Measurements from ENCODE around the gene PHLDA2. TPM values are rescaled to one million over a fixed set of nuclear protein-coding genes. Genes with fewer than 3 reads are reported as not detected.

The PHLDA2 gene
- total and polyA plus RNA-seq, 4 donors, result 0.60 to 49.2 (median 23.0) TPM

DNA sequence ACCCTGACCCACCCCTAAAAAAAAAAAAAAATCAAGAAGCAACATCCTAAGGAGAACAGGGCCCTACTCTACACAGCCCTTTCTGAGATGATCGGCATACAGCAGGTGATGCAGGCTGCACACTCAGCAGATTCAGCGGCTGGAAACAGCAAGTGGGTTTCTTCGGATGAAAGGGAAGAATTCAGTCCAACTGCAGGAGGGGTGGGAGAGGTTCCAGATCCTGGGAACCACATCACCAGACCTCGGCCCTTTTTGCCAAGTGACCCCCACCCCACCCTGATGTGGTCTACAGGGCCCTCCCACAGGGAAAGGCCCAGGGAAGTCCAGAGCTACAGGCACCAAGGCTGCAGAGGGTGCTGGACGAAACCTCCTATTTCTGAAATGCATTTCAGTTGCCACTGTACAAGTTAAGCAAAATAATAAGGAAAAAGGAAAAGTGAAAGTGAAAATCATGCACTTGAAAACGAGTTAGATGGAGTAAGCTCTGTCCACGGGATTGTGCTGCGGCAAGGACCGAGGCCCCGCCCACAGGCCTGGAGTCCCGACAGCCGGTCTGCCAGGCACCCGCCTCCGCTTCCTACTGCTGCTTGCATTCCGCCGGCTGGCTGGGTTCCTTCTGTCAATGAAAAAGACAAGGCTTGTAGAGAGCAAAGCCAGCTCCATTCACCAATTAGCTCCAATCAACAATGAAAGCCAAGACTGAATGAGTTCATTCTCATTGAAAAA, 16.0 kb upstream of the PHLDA2 start:
- no peak overlapping the region for H3K4me3 ChIP-seq
- H3K27ac ChIP-seq (ENCODE audit: low read depth in 1 of 2, low read length in 1 of 2), result peak overlapping the region in 1 of 2 donors; percentile 57
- no peaks in the 10 kb centered on the region for H3K27me3 ChIP-seq (ENCODE audit: control insufficient read depth in 3 of 3, insufficient read depth in 3 of 3, low read length in 2 of 3)
- H3K4me1 ChIP-seq (ENCODE audit: control insufficient read depth in 5 of 5, insufficient read depth in 5 of 5, low read length in 5 of 5), result peaks cover 0 to 20% (median 7%) of the 10 kb centered on the region in 5 donors
- ATAC-seq (ENCODE audit: insufficient read depth, low FRiP score) (peak; percentile 89), DNase-seq (peak; percentile 92 to 95 (median 92))
- no peak overlapping the region for H3K9ac ChIP-seq (ENCODE audit: insufficient read depth in 1 of 2, low read length in 2 of 2)
- 18 to 22% methylated on average over 16 of the region's 16 CpGs for WGBS, 2 donors
- no peaks in the 10 kb centered on the region for H3K9me3 ChIP-seq (ENCODE audit: control insufficient read depth in 4 of 4, insufficient read depth in 3 of 4, low read length in 3 of 4)
- peaks cover 4 to 29% (median 10%) of the 10 kb centered on the region in 4 donors for H3K36me3 ChIP-seq (ENCODE audit: control insufficient read depth in 4 of 4, insufficient read depth in 4 of 4, low read length in 4 of 4)
- no peak for TF ChIP-seq CTCF (IDR thresholded peaks at IDR 0.05; ENCODE audit: control extremely low read depth, extremely low read depth)

DNA sequence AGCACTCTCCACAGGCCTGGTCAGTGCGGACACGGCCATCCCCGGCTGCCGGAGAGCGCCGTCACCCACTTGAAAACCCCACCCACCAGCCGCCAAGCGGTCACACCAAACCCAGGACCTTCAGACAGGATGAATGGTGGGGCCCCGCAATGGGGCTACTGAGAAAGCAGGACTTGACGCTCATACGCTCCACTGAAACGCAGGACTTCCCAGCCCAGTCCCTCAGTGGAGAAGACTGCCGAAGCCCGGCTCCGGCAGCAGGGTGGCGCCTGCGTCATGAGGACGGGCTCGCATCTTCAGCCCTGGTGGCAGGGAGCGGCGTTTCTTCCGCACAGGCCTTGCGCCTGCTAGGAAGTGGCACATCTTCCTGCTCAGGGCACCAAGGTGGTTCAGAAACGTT, 15.3 kb upstream of the PHLDA2 start:
- WGBS, 2 donors, result 85 to 91% methylated on average over 24 of the region's 24 CpGs
- ATAC-seq (ENCODE audit: insufficient read depth, low FRiP score), result no peak
- H3K9me3 ChIP-seq (ENCODE audit: control insufficient read depth in 4 of 4, insufficient read depth in 3 of 4, low read length in 3 of 4), result no peaks in the 10 kb centered on the region
- DNase-seq, result no peak
- no peaks in the 10 kb centered on the region for H3K27me3 ChIP-seq (ENCODE audit: control insufficient read depth in 3 of 3, insufficient read depth in 3 of 3, low read length in 2 of 3)
- H3K4me1 ChIP-seq (ENCODE audit: control insufficient read depth in 5 of 5, insufficient read depth in 5 of 5, low read length in 5 of 5), result peaks cover 0 to 20% (median 7%) of the 10 kb centered on the region in 5 donors
- peak overlapping the region in 1 of 2 donors; percentile 57 for H3K27ac ChIP-seq (ENCODE audit: low read depth in 1 of 2, low read length in 1 of 2)
- no peak overlapping the region for H3K4me3 ChIP-seq
- H3K9ac ChIP-seq (ENCODE audit: insufficient read depth in 1 of 2, low read length in 2 of 2), result no peak overlapping the region
- no peak for TF ChIP-seq CTCF (IDR thresholded peaks at IDR 0.05; ENCODE audit: control extremely low read depth, extremely low read depth)
- peaks cover 0 to 24% (median 8%) of the 10 kb centered on the region in 4 donors for H3K36me3 ChIP-seq (ENCODE audit: control insufficient read depth in 4 of 4, insufficient read depth in 4 of 4, low read length in 4 of 4)

DNA sequence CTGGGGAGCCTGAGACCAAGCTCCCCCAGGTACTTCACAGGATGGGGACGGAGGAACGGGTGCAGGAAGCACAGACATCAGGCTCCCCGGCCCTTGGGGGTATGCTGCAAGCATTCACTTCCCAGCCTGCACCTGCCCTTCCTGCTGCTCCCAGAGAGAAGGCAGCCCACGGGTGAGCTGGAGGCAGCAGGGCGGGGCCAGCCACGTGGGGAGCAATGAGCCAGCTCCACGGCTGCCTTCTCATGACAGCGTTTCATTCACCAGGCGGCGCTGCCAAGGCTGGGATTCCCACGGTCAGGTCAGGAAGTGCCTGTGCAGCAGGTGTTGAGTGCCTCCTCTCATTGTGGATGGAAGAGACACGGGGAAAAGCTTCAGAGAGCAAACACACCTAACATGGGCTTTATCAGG, 14.5 kb upstream of the PHLDA2 start:
- DNase-seq (peak in 1 of 3 donors; percentile 25), ATAC-seq (ENCODE audit: insufficient read depth, low FRiP score) (peak; percentile 29)
- no peak for TF ChIP-seq CTCF (IDR thresholded peaks at IDR 0.05; ENCODE audit: control extremely low read depth, extremely low read depth)
- Histone ChIP-seq H3K27me3 (ENCODE audit: control insufficient read depth in 3 of 3, insufficient read depth in 3 of 3, low read length in 2 of 3) (no peaks in the 10 kb centered on the region), H3K27ac (ENCODE audit: low read depth in 1 of 2, low read length in 1 of 2) (no peak overlapping the region), H3K36me3 (ENCODE audit: control insufficient read depth in 4 of 4, insufficient read depth in 4 of 4, low read length in 4 of 4) (peaks cover 0 to 21% (median 5%) of the 10 kb centered on the region in 4 donors), H3K4me3 (no peak overlapping the region), H3K9ac (ENCODE audit: insufficient read depth in 1 of 2, low read length in 2 of 2) (no peak overlapping the region), H3K9me3 (ENCODE audit: control insufficient read depth in 4 of 4, insufficient read depth in 3 of 4, low read length in 3 of 4) (peaks cover 0 to 3% (median 0%) of the 10 kb centered on the region in 4 donors), H3K4me1 (ENCODE audit: control insufficient read depth in 5 of 5, insufficient read depth in 5 of 5, low read length in 5 of 5) (peaks cover 0 to 20% (median 7%) of the 10 kb centered on the region in 5 donors)
- 57 to 60% methylated on average over 12 of the region's 12 CpGs for WGBS, 2 donors

Measured in lung (tissue), 12 donors.